HepG2 (cell line): ENCODE measurements around the gene BCAS3. TPM values are rescaled to one million over a fixed set of nuclear protein-coding genes. Genes with fewer than 3 reads are reported as not detected.
"Not testable (repeated sequence)": the region's sequence is repeated elsewhere in the genome, so short reads cannot be mapped to it uniquely, and the experiment has no call there.

Source experiments
- ATAC-seq: fragments of 200-7000 bp; cut with Tn5 transposase; 3 replicates; pipeline ENCODE4 v1.9.1; 2020; ENCODE audit warnings: mild to moderate bottlenecking, moderate library complexity
- BruUV-seq: library from RNA; stranded (reverse); fragments of 400-500 nt; replicated peaks from 2 replicates; lab custom pipeline; 2021; lab: Mats Ljungman, UMichigan
- CTCF ChIA-PET: fragments of 300-600 bp; formaldehyde crosslinking; extraction: SDS; loops from one replicate; lab custom pipeline; 2021; ENCODE audit warnings: low total read pairs, inconsistent platforms, low intra/inter-chr PET ratio; lab: Yijun Ruan, JAX
- POLR2A ChIA-PET: fragments of 350-600 bp; sonication (Branson Sonifier 250); formaldehyde crosslinking; loops from one replicate; lab custom pipeline; 2020; ENCODE audit warnings: antibody characterized with exemption, inconsistent platforms; lab: Yijun Ruan, JAX
- DNase-seq: peaks from one replicate; pipeline ENCODE4 v3.0.0-alpha.2; 2015; ENCODE audit warnings: low spot score
- FAIRE-seq: peaks from 3 replicates; lab custom pipeline; 2011; peaks lifted over from hg19 to GRCh38; lab: Jason Lieb, UNC
- H2AFZ ChIP-seq: one replicate; pipeline ENCODE4 v1.6.1; 2011; ENCODE audit warnings: low read length, inconsistent platforms
- H3K27ac ChIP-seq: fragments of 300-600 bp; 3 replicates; pipeline ENCODE4 v1.8.0; 2011; ENCODE audit warnings: mixed run types, mild to moderate bottlenecking, mixed read lengths, low read length, inconsistent platforms; ENCODE audit not compliant: insufficient read depth; ENCODE audit errors: extremely low read length
- H3K27me3 ChIP-seq, 2 experiments: fragments of 200-600 bp in 1 of 2; 2 replicates in 1 of 2; 3 replicates in 1 of 2; pipeline versions ENCODE4 v1.6.0 to v1.8.0; 2011; ENCODE audit warnings: low read length in 2 of 2, mild to moderate bottlenecking in 2 of 2, moderate library complexity in 2 of 2, inconsistent platforms in 1 of 2; ENCODE audit not compliant: insufficient read depth in 2 of 2, control insufficient read depth in 1 of 2
- H3K36me3 ChIP-seq, 2 experiments: fragments of 200-600 bp in 1 of 2; replicated peaks in 1 of 2; 2 replicates in 1 of 2; 3 replicates in 1 of 2; pipeline versions ENCODE4 v1.5.1 to v1.8.0; 2011; ENCODE audit warnings: low read length in 2 of 2, inconsistent platforms in 1 of 2; ENCODE audit not compliant: insufficient read depth in 2 of 2, control insufficient read depth in 1 of 2
- H3K4me1 ChIP-seq: 2 replicates; pipeline ENCODE4 v1.5.1; 2012; ENCODE audit warnings: low read length, inconsistent platforms; ENCODE audit not compliant: insufficient read depth
- H3K4me2 ChIP-seq: 2 replicates; pipeline ENCODE4 v1.6.0; 2011; ENCODE audit warnings: low read depth, low read length, inconsistent platforms
- H3K4me3 ChIP-seq, 3 experiments: fragments of 200-600 bp in 1 of 3; sonication (generic), shearing (Covaris generic) in 1 of 3; replicated peaks in 1 of 3; 2 replicates each; pipeline ENCODE4 v1.5.1; 2011 to 2016; ENCODE audit warnings: low read length in 3 of 3, inconsistent platforms in 2 of 3, low read depth in 2 of 3, mild to moderate bottlenecking in 2 of 3, control low read depth in 1 of 3, mixed read lengths in 1 of 3; ENCODE audit not compliant: insufficient read depth in 1 of 3
- H3K79me2 ChIP-seq: one replicate; pipeline ENCODE4 v1.6.1; 2011; ENCODE audit warnings: low read length, inconsistent platforms; ENCODE audit not compliant: insufficient read depth
- H3K9ac ChIP-seq: 2 replicates; pipeline ENCODE4 v1.6.0; 2011; ENCODE audit warnings: mild to moderate bottlenecking, low read depth, low read length, inconsistent platforms; ENCODE audit not compliant: insufficient read depth
- H3K9me3 ChIP-seq: 2 replicates; pipeline ENCODE4 v1.5.1; 2012; ENCODE audit warnings: mild to moderate bottlenecking, low read length
- H4K20me1 ChIP-seq: 2 replicates; pipeline ENCODE4 v1.6.0; 2011; ENCODE audit warnings: inconsistent platforms, mild to moderate bottlenecking, low read length, moderate library complexity; ENCODE audit not compliant: insufficient read depth
- GABPB1 ChIP-seq: IDR thresholded peaks from 2 replicates; pipeline ENCODE4 v1.6.1; 2016; ENCODE audit warnings: mild to moderate bottlenecking, missing genetic modification reagents, moderate library complexity, missing compliant biosample characterization
- GTF2F1 ChIP-seq: fragments of 150-350 bp; IDR thresholded peaks from 2 replicates; pipeline ENCODE4 v1.6.1; 2014; ENCODE audit warnings: low read length
- JUND ChIP-seq: sonication (generic); formaldehyde crosslinking; IDR thresholded peaks from 2 replicates; pipeline ENCODE4 v1.8.0; 2022; ENCODE audit warnings: mild to moderate bottlenecking, missing genetic modification reagents
- MIER3 ChIP-seq: IDR thresholded peaks from 2 replicates; pipeline ENCODE4 v1.6.1; 2016; ENCODE audit warnings: missing compliant biosample characterization, borderline replicate concordance
- NFKB2 ChIP-seq: sonication (generic); formaldehyde crosslinking; IDR thresholded peaks from 2 replicates; pipeline ENCODE4 v1.4.0; 2020; ENCODE audit warnings: missing genetic modification reagents, borderline replicate concordance
- NFRKB ChIP-seq: fragments of 450-650 bp; IDR thresholded peaks from 2 replicates; pipeline ENCODE4 v1.6.1; 2017
- YY1 ChIP-seq: IDR thresholded peaks from 2 replicates; pipeline ENCODE4 v1.6.1; 2011; ENCODE audit warnings: low read length, low read depth, moderate library complexity, mild to moderate bottlenecking; ENCODE audit not compliant: insufficient read depth, insufficient replicate concordance
- ZNF567 ChIP-seq: sonication (generic); formaldehyde crosslinking; IDR thresholded peaks from 2 replicates; pipeline ENCODE4 v1.8.1; 2023; ENCODE audit warnings: mild to moderate bottlenecking, missing genetic modification reagents, borderline replicate concordance
- WGBS: methylation state at CpG from one replicate; pipeline ENCODE4 v1.1.6; 2017; ENCODE audit warnings: low lambda C conversion rate; 5-methylcytosine and 5-hydroxymethylcytosine counted together
- in situ Hi-C: cut with HindIII; loops from 2 replicates; pipeline ENCODE4 v1.10.0; 2017; ENCODE audit warnings: low pct_unique_long_range_greater_than_20kb; ENCODE audit not compliant: extremely low pct_ligation_motif_present
- intact Hi-C: fragments of 100-400 bp; cut with micrococcal nuclease; formaldehyde crosslinking; loops from one replicate; pipeline ENCODE4 v1.10.0; 2022; ENCODE audit not compliant: unreplicated experiment
- polyA plus RNA-seq, 8 experiments: library from polyadenylated mRNA; depleted of rRNA in 3 of 8; stranded (reverse) in 7 of 8; unstranded in 1 of 8; fragments of >200 nt; fragmentation: Illumina TruSeq in 4 of 8; extraction: Trizol in 4 of 8; gene quantifications; 2 replicates each; pipeline versions ENCODE4 v1.2.1 to v1.2.3, GENCODE V29; 2011 to 2016; ENCODE audit warnings: low read depth in 4 of 8, missing spikeins in 1 of 8, mixed read lengths in 1 of 8; ENCODE audit not compliant: insufficient read depth in 1 of 8
- total RNA-seq, 5 experiments: library from RNA; depleted of rRNA; stranded (reverse); fragments of >200 nt; fragmentation: Illumina TruSeq; extraction: Trizol; gene quantifications; 2 replicates each; pipeline ENCODE4 v1.2.3, GENCODE V29; 2016; ENCODE audit warnings: low read depth in 1 of 5
- TF ChIP-seq, protein P1 (sequence below), 2 experiments: sonication (generic) in 1 of 2; formaldehyde crosslinking in 1 of 2; IDR thresholded peaks; 2 replicates each; pipeline versions ENCODE4 v1.4.0 to v1.6.1; 2016 to 2020; ENCODE audit warnings: borderline replicate concordance in 1 of 2, low read depth in 1 of 2, mild to moderate bottlenecking in 1 of 2, missing genetic modification reagents in 1 of 2
- TF ChIP-seq, protein P2 (sequence below): sonication (generic); formaldehyde crosslinking; IDR thresholded peaks from 2 replicates; pipeline ENCODE4 v1.4.0; 2020; ENCODE audit warnings: missing genetic modification reagents

Gene BCAS3
- total and polyA plus RNA-seq, 2 of the 13 experiments (the other 11 are each of a cell fraction or from before 2014, with no cell fraction given) = 10.7 to 11.2 TPM

DNA sequence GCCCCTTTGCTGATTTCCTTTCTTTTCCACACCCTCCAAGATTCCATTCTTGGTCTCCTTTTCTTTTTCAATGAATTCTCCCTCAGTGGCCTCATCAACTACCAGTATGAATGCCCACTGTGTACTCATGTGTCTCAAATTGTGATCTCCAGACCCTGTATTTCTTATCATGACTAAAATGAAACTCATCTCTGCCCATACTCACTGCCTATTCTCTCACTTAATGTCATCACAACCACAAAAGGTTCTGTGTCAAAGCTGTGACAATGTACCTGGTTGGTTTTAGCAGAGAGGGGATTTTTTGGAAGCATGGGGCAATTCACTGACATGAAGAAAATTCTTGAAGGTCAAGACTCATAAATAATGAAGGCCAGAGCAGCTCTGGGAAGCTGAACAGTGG is 763.0 kb downstream of the BCAS3 start (continued):
- TF ChIP-seq, protein P1, sequence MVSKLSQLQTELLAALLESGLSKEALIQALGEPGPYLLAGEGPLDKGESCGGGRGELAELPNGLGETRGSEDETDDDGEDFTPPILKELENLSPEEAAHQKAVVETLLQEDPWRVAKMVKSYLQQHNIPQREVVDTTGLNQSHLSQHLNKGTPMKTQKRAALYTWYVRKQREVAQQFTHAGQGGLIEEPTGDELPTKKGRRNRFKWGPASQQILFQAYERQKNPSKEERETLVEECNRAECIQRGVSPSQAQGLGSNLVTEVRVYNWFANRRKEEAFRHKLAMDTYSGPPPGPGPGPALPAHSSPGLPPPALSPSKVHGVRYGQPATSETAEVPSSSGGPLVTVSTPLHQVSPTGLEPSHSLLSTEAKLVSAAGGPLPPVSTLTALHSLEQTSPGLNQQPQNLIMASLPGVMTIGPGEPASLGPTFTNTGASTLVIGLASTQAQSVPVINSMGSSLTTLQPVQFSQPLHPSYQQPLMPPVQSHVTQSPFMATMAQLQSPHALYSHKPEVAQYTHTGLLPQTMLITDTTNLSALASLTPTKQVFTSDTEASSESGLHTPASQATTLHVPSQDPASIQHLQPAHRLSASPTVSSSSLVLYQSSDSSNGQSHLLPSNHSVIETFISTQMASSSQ (IDR thresholded peaks at IDR 0.05; ENCODE audit: low read depth) = no peak
- TF ChIP-seq, protein P1 (CRISPR knock-in tag; IDR thresholded peaks at IDR 0.05; ENCODE audit: borderline replicate concordance) = no peak
- TF ChIP-seq, protein P2, sequence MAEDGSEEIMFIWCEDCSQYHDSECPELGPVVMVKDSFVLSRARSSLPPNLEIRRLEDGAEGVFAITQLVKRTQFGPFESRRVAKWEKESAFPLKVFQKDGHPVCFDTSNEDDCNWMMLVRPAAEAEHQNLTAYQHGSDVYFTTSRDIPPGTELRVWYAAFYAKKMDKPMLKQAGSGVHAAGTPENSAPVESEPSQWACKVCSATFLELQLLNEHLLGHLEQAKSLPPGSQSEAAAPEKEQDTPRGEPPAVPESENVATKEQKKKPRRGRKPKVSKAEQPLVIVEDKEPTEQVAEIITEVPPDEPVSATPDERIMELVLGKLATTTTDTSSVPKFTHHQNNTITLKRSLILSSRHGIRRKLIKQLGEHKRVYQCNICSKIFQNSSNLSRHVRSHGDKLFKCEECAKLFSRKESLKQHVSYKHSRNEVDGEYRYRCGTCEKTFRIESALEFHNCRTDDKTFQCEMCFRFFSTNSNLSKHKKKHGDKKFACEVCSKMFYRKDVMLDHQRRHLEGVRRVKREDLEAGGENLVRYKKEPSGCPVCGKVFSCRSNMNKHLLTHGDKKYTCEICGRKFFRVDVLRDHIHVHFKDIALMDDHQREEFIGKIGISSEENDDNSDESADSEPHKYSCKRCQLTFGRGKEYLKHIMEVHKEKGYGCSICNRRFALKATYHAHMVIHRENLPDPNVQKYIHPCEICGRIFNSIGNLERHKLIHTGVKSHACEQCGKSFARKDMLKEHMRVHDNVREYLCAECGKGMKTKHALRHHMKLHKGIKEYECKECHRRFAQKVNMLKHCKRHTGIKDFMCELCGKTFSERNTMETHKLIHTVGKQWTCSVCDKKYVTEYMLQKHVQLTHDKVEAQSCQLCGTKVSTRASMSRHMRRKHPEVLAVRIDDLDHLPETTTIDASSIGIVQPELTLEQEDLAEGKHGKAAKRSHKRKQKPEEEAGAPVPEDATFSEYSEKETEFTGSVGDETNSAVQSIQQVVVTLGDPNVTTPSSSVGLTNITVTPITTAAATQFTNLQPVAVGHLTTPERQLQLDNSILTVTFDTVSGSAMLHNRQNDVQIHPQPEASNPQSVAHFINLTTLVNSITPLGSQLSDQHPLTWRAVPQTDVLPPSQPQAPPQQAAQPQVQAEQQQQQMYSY (CRISPR knock-in tag) = no peak
- TF ChIP-seq NFRKB (no peak), ZNF567 (CRISPR knock-in tag) (no peak), GTF2F1 (no peak), YY1 (no peak), JUND (no peak), NFKB2 (CRISPR knock-in tag) (no peak), MIER3 (CRISPR knock-in tag) (no peak), GABPB1 (CRISPR knock-in tag) (no peak)

DNA sequence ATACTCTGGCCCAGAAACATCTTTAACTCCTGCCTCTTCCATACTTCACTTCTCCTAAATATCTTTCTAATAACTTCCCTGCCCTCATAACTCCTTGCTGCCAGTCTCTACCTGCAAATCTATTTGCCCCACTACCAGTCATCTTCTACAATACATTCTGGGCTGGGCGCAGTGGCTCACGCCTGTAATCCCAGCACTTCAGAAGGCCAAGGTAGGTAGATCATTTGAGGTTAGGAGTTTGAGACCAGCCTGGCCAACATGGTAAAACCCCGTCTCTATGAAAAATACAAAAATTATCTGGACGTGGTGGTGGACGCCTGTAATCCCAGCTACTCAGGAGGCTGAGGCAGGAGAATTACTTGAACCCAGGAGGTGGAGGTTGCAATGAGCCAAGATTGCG is 763.9 kb downstream of the BCAS3 start:
- H4K20me1 ChIP-seq, H3K4me2 ChIP-seq, in situ Hi-C loops, H3K79me2 ChIP-seq, ATAC-seq, H3K27ac ChIP-seq, FAIRE-seq, BruUV-seq, DNase-seq, H3K27me3 ChIP-seq, intact Hi-C loops, CTCF ChIA-PET, H3K4me3 ChIP-seq, H2AFZ ChIP-seq, H3K9ac ChIP-seq, POLR2A ChIA-PET, H3K36me3 ChIP-seq: not testable (repeated sequence)
- WGBS = 96% methylated on average over 6 of the region's 6 CpGs
- peaks cover 15% of the 10 kb centered on the region for H3K4me1 ChIP-seq
- peaks cover 12% of the 10 kb centered on the region; the same call in 1 of the 2 replicates for H3K9me3 ChIP-seq
